GM19438 (cell line): ENCODE data around the gene MRPL12.

Experiments used
- ATAC-seq: cut with Tn5 transposase; IDR thresholded peaks from one replicate; pipeline ENCODE4 v1.9.1; 2021; ENCODE audit warnings: low read depth; ENCODE audit not compliant: unreplicated experiment

The MRPL12 gene

GRCh38 chr17:81715107-81715871 lies 12.1 kb downstream of the MRPL12 start:
- no peak for ATAC-seq

- ATAC-seq, result no peak
Observed at GRCh38 chr17:81715872-81716673, 12.9 kb downstream of the MRPL12 start.

GRCh38 chr17:81716674-81716996 lies 13.5 kb downstream of the MRPL12 start:
- ATAC-seq, result no peak

GRCh38 chr17:81717049-81717765 lies 14.0 kb downstream of the MRPL12 start:
- ATAC-seq, result no peak

GRCh38 chr17:81717766-81718089 lies 14.6 kb downstream of the MRPL12 start:
- ATAC-seq, result no peak

- no peak for ATAC-seq
Observed at GRCh38 chr17:81719410-81720266, 16.5 kb downstream of the MRPL12 start.

- no peak for ATAC-seq
Observed at GRCh38 chr17:81720267-81721071, 17.3 kb downstream of the MRPL12 start.

- ATAC-seq, result no peak
Observed at GRCh38 chr17:81722184-81723120, 19.3 kb downstream of the MRPL12 start.

GRCh38 chr17:81723651-81724209 lies 20.6 kb downstream of the MRPL12 start:
- ATAC-seq, result no peak

GRCh38 chr17:81725439-81725838 lies 22.3 kb downstream of the MRPL12 start:
- ATAC-seq, result no peak

- ATAC-seq, result no peak
Observed at GRCh38 chr17:81726004-81726403, 22.8 kb downstream of the MRPL12 start.

GRCh38 chr17:81727324-81728031 lies 24.3 kb downstream of the MRPL12 start:
- ATAC-seq, result no peak

- no peak for ATAC-seq
Observed at GRCh38 chr17:81733507-81734404, 30.6 kb downstream of the MRPL12 start.

- no peak for ATAC-seq
Observed at GRCh38 chr17:81734405-81735263, 31.5 kb downstream of the MRPL12 start.

- no peak for ATAC-seq
Observed at GRCh38 chr17:81735264-81736102, 32.3 kb downstream of the MRPL12 start.
